ENCODE measurements around the gene TAS2R31.

TAS2R31 gene

GRCh38 chr12:10994307-10994706 lies 36.9 kb downstream of the TAS2R31 start:
- no peak for DNase-seq

DNA sequence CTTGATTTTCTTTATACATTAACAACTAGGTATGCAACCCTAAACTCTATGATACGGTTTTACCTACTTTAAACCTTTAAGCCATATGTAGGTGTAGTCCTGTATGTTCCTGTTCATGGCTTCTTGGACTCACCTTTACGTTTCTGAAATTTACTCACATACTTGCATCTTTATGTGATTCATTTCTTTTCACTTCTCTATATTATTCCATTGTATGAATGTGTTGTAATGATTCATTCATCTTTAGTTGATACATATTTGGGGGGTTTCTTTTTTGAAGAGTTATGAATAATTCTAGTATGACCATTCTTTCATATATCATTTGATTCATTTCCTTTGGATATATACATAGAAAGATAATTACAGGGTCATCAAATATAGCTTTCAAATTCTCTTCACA lies 42.1 kb downstream of the TAS2R31 start:
- DNase-seq = no peak

GRCh38 chr12:10986812-10987211 lies 44.4 kb downstream of the TAS2R31 start, which contains the start of gene TAS2R50:
Gene TAS2R50, minus strand, starts transcription at chr12:10986912. Its CDS starts 52 bp downstream, at chr12:10986860.
- no peak for DNase-seq

- DNase-seq = peak; percentile 49
These were observed 49.0 kb downstream of the TAS2R31 start for GRCh38 chr12:10982244-10982643.

Data from stimulated activated CD4-positive, alpha-beta T cell treated with anti-CD3 and anti-CD28 coated beads, Interleukin-1b, Interleukin-23, amount 100 ng/mL, for 48 hours (primary cell).